GM06990 (cell line): ENCODE data around the gene WDFY1.

Experiments used
- DNase-seq: peaks from one replicate; pipeline ENCODE4 v3.0.0-alpha.2; 2011; ENCODE audit not compliant: insufficient read length; ENCODE audit errors: extremely low read depth
- H3K27me3 ChIP-seq: replicated peaks from 2 replicates; pipeline ENCODE4 v1.6.0; 2011; ENCODE audit warnings: low read length; ENCODE audit not compliant: control insufficient read depth, insufficient read depth
- H3K36me3 ChIP-seq: 2 replicates; pipeline ENCODE4 v1.5.1; 2011; ENCODE audit warnings: low read length; ENCODE audit not compliant: control insufficient read depth, insufficient read depth
- H3K4me3 ChIP-seq: replicated peaks from 2 replicates; pipeline ENCODE4 v1.5.1; 2011; ENCODE audit warnings: low read depth, mild to moderate bottlenecking, control low read depth, low read length
- CTCF ChIP-seq: IDR thresholded peaks from 2 replicates; pipeline ENCODE4 v1.5.1; 2011; ENCODE audit warnings: low read length, control low read depth, mild to moderate bottlenecking, inconsistent platforms; ENCODE audit not compliant: insufficient read depth, poor library complexity, severe bottlenecking

The WDFY1 gene

DNA sequence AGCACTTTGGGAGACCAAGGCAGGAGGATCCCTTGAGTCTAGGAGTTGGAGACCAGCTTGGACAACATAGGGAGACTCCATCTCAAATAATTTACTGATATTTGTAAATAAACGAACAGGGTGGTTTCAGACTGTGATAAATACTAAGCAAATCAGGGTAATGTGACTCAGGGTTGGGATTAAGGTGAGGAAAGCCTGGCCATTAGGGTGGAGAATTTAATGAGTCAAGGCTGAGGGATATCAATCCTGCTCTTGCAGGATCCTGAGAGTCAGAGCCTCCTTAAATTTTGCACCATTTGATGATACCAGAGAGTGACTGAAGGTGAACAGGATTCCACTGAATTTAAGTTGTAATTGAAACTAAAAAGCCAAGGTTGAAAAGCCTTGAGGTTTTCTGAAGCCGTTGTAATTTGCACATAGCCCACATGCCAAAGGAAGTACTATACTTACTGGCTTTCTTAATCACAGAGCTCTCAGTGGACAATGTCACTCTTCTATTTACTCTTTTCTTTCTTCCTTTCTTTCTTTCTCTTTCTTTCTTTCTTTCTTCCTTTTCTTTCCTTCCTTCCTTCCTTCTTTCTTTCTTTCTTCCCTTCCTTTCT lies 79.1 kb downstream of the WDFY1 start:
- no peak for DNase-seq
- Histone ChIP-seq H3K27me3 (no peaks in the 10 kb centered on the region), H3K36me3 (no peaks in the 10 kb centered on the region; the same call in none of the 2 replicates), H3K4me3 (no peak overlapping the region)
- no peak for TF ChIP-seq CTCF

DNA sequence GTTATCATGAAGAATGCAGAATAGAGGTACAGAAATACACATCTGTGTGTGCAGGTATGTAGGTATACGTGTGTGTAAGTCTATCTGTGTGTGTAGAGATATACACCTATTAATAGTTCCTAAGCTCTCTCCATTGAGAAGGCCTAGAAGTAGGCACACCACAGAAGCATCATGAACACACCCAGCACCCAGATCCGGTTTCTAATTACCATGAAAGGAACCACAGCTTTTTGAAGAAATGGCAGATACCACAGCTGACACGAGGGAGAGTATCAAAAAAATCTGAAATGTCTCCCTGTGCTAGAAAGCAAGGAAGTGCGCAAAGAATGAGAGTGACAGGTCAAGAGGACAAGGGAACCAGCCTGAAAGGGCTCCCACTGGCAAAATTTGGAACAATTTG lies 80.0 kb downstream of the WDFY1 start:
- H3K36me3 ChIP-seq, result no peaks in the 10 kb centered on the region
- H3K27me3 ChIP-seq, result no peaks in the 10 kb centered on the region
- DNase-seq, result no peak
- H3K4me3 ChIP-seq, result no peak overlapping the region
- TF ChIP-seq CTCF, result no peak

GRCh38 chr2:223863491-223863890 lies 81.6 kb downstream of the WDFY1 start:
- TF ChIP-seq CTCF, result no peak
- no peaks in the 10 kb centered on the region for H3K27me3 ChIP-seq
- no peaks in the 10 kb centered on the region for H3K36me3 ChIP-seq
- H3K4me3 ChIP-seq, result no peak overlapping the region
- no peak for DNase-seq

GRCh38 chr2:223860809-223861738 lies 84.1 kb downstream of the WDFY1 start:
- no peak for TF ChIP-seq CTCF
- Histone ChIP-seq H3K27me3 (no peaks in the 10 kb centered on the region), H3K4me3 (no peak overlapping the region), H3K36me3 (no peaks in the 10 kb centered on the region)
- DNase-seq, result no peak

GRCh38 chr2:223859070-223859469 lies 86.1 kb downstream of the WDFY1 start:
- H3K27me3 ChIP-seq, result no peaks in the 10 kb centered on the region
- no peaks in the 10 kb centered on the region for H3K36me3 ChIP-seq
- no peak overlapping the region for H3K4me3 ChIP-seq
- DNase-seq, result no peak
- TF ChIP-seq CTCF, result no peak
